Bone marrow (tissue), 2 donors: ENCODE results near the gene LUZP1.

ENCODE experiments used
- DNase-seq, 2 donors: peaks; one replicate each; lab custom pipeline; 2025; lab: John Stamatoyannopoulos, UW

The LUZP1 gene

DNA sequence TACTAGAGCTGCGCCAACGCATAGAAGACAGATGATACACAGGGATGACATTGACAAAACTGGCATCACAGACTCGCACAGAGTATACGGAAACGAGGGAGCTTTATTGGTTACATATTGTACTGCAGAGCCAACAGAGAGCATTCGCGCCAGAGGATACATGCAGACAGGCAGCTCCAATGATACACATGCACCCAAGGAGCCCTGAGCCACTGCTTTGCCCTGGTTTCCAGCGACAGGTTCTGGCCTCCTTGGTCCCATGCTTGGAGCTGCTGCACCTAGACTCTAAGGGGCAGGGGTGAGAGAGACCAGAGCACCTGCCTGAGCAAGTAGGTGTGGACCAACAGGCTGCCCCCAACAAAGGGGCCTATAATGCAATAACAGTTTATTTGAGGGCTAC, 83.8 kb downstream of the LUZP1 start:
- no peak for DNase-seq

- no peak for DNase-seq
These were observed 84.8 kb downstream of the LUZP1 start for GRCh38 chr1:23083714-23084480.

- no peak for DNase-seq
These were observed 87.3 kb downstream of the LUZP1 start for GRCh38 chr1:23081376-23081775.

DNA sequence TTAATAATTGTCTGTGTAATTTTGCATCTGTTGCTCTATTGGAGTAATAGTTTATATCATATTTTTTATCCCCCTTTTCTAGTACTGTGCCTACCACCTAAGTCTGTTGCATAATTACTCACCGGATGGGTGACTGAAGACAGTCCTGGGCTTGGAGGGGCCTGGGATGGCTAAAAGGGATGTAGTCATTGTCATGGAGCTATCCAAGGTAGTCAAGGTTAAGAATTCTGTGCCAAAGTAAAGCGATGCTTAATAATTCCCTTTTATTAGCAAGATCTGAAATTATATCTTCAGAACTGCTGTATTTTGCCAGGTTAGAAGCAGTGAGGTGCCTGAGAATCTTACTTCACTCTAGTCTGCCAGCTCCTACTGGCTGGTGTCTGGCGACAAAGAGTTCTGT, 87.8 kb downstream of the LUZP1 start:
- no peak for DNase-seq

DNA sequence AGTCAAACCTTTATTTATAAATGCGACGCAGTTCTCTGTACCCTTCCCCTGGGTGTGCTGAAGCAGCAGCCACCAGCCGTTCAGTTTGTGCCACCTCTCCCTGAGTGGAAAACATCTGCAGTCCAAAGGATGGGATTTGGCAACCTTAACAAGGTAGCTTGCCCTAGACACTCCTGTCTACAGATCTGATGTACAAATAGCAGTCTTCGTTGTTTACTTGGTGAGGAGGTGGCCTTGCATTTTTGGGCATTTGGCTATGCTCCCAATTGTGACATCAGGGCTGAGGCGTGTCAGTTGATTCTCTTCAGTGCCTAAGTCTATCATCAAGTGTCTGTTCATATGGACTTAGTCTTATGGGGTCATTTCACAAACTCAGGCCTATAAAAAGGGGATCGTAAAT, 89.6 kb downstream of the LUZP1 start:
- no peak for DNase-seq

DNA sequence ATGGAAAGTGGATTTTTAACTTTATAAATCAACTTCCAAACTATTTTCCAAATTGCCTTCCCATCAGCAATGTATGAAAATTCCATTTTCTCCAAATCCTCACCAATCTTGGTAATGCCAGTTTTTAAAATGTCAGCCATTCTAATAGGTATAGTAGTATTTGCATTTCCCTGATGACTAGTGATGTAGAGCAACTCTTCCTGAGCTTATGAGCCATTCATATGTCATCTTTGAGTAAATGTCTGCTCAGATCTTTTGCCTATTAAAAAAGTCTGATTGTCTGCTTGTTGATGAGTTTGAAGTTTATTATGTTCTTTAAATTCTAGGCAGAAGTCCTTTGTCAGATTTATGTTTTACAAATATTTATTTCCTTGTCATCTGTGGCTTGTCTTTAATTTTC, 94.6 kb downstream of the LUZP1 start:
- DNase-seq: no peak

DNA sequence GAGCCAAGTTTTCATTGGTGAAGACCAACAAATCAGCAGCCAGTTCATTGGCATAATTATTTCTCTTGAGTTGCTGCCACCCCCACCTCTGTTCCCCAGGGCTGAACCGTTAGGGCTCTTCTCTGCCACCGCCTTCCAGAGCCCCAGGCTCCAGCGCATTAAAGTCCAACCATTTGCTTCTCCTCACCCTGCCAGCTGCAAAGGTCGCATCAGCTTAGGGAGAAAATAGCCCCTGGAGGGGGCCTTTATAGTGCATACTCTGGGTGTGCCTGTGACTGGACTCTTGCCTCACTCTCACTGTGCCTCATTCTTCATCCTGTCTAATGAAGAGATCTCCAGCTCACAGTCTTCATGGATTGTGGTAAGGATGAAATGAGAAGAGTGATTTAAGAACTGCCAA, 99.0 kb downstream of the LUZP1 start:
- no peak for DNase-seq

GRCh38 chr1:23069149-23069548, 99.5 kb downstream of the LUZP1 start:
- no peak for DNase-seq

DNA sequence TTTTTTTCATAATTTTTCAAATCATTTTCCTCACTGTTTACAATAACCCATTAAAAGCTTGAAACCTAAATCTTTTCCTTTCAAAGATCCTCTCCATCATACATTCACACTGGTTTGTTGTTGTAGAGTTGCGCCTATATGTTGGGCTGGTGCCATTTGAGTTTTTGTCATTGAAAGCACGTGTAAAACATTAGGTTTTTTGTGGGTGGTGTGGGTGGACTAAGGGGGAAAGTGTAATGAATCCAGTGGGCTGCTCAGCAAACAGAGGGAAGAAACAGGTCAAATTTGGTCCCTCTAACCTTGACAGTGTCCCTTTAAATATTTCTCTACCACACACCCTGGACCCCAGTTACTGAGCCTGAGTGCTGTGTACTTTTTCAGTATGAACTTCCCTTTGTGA, 102.6 kb downstream of the LUZP1 start:
- DNase-seq: no peak

DNA sequence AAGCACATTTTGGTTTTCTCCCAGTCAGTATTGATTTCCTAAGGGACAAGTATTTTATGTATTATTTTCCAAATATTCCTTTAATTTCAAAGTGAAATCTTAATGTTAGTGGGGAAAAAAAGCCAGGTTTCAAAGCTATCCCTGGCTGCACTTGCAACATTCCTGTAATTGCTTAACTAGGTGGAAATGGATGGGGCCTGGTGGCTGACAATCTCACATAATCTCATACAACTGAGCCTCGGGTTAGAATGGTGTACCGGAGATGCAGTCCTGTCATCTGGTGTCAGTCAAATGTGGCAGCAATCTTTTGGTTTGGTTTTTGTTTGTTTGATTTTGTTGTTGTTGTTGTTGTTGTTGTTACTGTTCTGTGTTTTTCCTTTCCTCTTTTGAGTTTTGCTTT, 103.3 kb downstream of the LUZP1 start:
- DNase-seq: no peak

GRCh38 chr1:23062271-23062670, 106.4 kb downstream of the LUZP1 start:
- no peak for DNase-seq

- no peak for DNase-seq
These were observed 111.4 kb downstream of the LUZP1 start for GRCh38 chr1:23057301-23057700.

GRCh38 chr1:23051290-23051909, 117.3 kb downstream of the LUZP1 start:
- DNase-seq: no peak

GRCh38 chr1:23050201-23050600, 118.5 kb downstream of the LUZP1 start:
- DNase-seq: no peak

DNA sequence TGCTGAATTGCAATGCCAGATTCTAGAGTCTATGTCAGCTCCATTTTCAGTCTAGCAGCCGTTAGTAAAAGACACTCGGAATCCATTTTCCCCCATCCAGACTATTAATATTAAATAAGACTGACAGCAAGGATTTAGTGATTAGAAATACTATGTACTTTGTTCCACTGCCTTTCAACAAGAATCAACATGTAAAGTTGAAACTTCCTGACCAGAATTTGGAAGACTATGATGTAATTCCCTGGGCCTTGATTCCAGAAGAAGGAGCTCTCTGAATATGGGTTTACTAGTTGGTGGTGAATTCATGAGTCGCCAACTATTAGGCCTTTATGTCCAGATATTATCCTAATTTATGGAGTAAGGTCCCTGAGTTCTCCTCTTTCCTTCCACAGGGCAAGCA, 124.6 kb downstream of the LUZP1 start:
- DNase-seq: no peak

- DNase-seq: no peak
These were observed 128.1 kb downstream of the LUZP1 start for GRCh38 chr1:23040509-23040908.

DNA sequence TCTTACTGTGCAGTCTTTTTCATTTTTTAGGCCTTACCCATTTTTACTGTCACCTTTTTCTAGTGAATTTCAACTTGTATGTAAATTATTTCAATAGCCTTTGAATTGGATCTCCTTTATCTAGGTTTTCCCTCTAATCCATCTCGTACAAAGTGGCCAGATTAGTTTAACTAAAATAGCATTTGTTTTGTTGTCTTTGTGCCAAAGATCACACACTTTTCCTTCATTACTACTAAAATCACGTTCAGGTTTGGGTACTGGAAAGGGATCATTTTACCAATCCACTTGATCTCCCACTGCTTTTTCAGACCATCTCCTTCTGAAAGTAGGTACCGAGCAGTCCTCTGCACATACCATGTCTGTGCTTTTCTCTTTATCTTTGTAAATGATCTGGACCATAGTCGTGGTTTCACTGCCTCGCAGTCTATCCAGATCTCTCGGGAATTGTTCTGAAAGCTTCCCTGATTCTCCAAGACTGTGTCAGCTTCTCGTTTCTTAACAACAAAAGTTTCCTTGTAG, 129.3 kb downstream of the LUZP1 start:
- DNase-seq: no peak

DNA sequence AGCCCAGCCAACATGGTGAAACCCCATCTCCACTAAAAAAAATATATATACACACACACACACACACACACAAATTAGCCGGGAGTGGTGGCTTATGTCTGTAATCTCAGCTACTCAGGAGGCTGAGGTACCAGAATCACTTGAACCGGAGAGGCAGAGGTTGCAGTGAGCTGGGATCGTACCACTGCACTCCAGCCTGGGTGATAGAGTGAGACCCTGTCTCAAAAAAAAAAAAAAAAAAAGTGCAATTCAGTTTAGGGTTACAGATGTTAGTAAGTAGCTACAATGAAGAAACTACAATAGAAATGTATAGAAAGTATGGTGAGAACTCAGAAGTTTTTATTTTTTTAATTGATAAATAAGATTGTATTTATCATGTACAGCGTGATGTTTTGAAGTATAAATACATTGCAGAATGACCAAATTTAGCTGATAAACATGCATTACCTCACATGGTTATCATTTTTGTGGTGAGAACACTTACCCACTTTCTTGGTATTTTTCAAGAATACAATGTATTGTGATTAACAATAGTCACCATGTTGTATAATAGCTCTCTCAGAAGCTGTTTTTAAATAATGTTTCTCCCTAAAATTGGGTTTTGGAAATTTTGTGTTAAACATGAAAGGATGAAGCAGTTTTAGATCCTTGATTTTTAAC, 131.4 kb downstream of the LUZP1 start:
- DNase-seq: no peak

DNA sequence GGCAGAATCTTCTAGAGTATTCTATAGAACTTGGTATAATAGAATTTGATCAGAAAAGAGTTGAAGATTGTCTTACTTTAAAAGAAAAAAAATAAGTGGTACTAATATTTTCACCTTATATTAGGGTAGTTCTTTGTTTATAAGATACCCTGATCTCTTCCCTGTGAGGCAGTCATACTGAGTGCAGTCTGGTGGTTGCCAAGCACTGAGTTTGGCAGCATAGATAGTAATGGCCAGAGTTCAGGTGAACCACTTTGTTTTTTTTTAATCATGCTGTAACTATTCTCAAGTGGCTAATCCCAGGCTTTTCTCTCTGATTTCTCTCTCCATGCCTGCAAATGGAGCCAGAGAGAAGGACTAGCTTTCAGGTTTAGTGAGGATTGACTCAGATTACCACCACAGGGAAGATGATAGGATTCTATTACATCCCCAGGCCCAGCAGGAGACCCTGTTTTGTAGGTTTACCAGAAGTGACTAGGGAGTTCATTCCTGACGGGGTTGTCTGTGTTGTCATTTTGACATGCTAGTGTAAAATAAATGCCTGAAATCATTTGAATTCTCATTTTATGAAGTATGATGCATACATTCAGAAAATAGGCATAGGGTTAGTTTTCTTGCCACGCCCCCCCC, 132.7 kb downstream of the LUZP1 start:
- no peak for DNase-seq
